HEK293 (cell line): ENCODE data around the gene IRAK1BP1.

Experiments used
- HOXA7 ChIP-seq: sonication (generic); formaldehyde crosslinking; IDR thresholded peaks from 2 replicates; pipeline ENCODE4 v1.8.1; 2022; ENCODE audit warnings: missing genetic modification reagents, borderline replicate concordance
- HOXD13 ChIP-seq: sonication (generic); formaldehyde crosslinking; IDR thresholded peaks from 2 replicates; pipeline ENCODE4 v1.8.0; 2022; ENCODE audit warnings: missing genetic modification reagents, borderline replicate concordance
- IKZF3 ChIP-seq: fragments of 450-650 bp; IDR thresholded peaks from 2 replicates; pipeline ENCODE4 v1.5.0; 2018; ENCODE audit warnings: missing biosample characterization, mild to moderate bottlenecking, missing genetic modification characterization, moderate library complexity
- OSR2 ChIP-seq: fragments of 450-650 bp; formaldehyde crosslinking; IDR thresholded peaks from 2 replicates; pipeline ENCODE4 v1.5.1; 2016; ENCODE audit warnings: missing biosample characterization, missing genetic modification characterization
- RBAK ChIP-seq: fragments of 450-650 bp; formaldehyde crosslinking; IDR thresholded peaks from 2 replicates; pipeline ENCODE4 v1.5.1; 2016; ENCODE audit warnings: missing biosample characterization, missing genetic modification characterization
- SALL2 ChIP-seq: fragments of 450-650 bp; formaldehyde crosslinking; IDR thresholded peaks from 2 replicates; pipeline ENCODE4 v1.5.0; 2017; ENCODE audit warnings: missing biosample characterization, mild to moderate bottlenecking, missing genetic modification characterization, borderline replicate concordance
- SCRT1 ChIP-seq: fragments of 450-650 bp; formaldehyde crosslinking; IDR thresholded peaks from 2 replicates; pipeline ENCODE4 v1.5.1; 2016; ENCODE audit warnings: missing biosample characterization, missing genetic modification characterization, borderline replicate concordance
- YY1 ChIP-seq: fragments of 450-650 bp; formaldehyde crosslinking; IDR thresholded peaks from 2 replicates; pipeline ENCODE4 v1.5.1; 2018; ENCODE audit warnings: missing biosample characterization, missing genetic modification characterization
- ZBTB20 ChIP-seq: fragments of 450-650 bp; formaldehyde crosslinking; IDR thresholded peaks from 2 replicates; pipeline ENCODE4 v1.5.1; 2016; ENCODE audit warnings: missing biosample characterization, missing genetic modification characterization
- ZBTB21 ChIP-seq: fragments of 450-650 bp; formaldehyde crosslinking; IDR thresholded peaks from 2 replicates; pipeline ENCODE4 v1.5.1; 2017; ENCODE audit warnings: missing biosample characterization, missing genetic modification characterization
- ZNF114 ChIP-seq: fragments of 450-650 bp; formaldehyde crosslinking; IDR thresholded peaks from 2 replicates; pipeline ENCODE4 v1.5.0; 2017; ENCODE audit warnings: missing biosample characterization, missing genetic modification characterization
- ZNF19 ChIP-seq: fragments of 450-650 bp; formaldehyde crosslinking; IDR thresholded peaks from 2 replicates; pipeline ENCODE4; 2016; ENCODE audit warnings: missing biosample characterization, missing genetic modification characterization, low read depth
- ZNF202 ChIP-seq: fragments of 450-650 bp; formaldehyde crosslinking; IDR thresholded peaks from 2 replicates; pipeline ENCODE4 v1.5.1; 2016; ENCODE audit warnings: missing biosample characterization, missing genetic modification characterization, borderline replicate concordance
- ZNF211 ChIP-seq: fragments of 450-650 bp; formaldehyde crosslinking; IDR thresholded peaks from 2 replicates; pipeline ENCODE4 v1.5.1; 2016; ENCODE audit warnings: low read depth, missing biosample characterization, missing genetic modification characterization
- ZNF324 ChIP-seq: fragments of 450-650 bp; formaldehyde crosslinking; IDR thresholded peaks from 2 replicates; pipeline ENCODE4 v1.5.1; 2016; ENCODE audit warnings: missing biosample characterization, missing genetic modification characterization
- ZNF341 ChIP-seq: fragments of 450-650 bp; formaldehyde crosslinking; IDR thresholded peaks from 2 replicates; pipeline ENCODE4; 2016; ENCODE audit warnings: low read depth, missing biosample characterization, missing genetic modification characterization
- ZNF48 ChIP-seq: fragments of 450-650 bp; formaldehyde crosslinking; IDR thresholded peaks from 2 replicates; pipeline ENCODE4 v1.5.1; 2016; ENCODE audit warnings: missing biosample characterization, missing genetic modification characterization
- ZNF530 ChIP-seq: fragments of 450-650 bp; formaldehyde crosslinking; IDR thresholded peaks from 2 replicates; pipeline ENCODE4 v1.5.1; 2016; ENCODE audit warnings: low read depth, missing biosample characterization, missing genetic modification characterization
- ZNF548 ChIP-seq: fragments of 450-650 bp; formaldehyde crosslinking; IDR thresholded peaks from 2 replicates; pipeline ENCODE4 v1.5.1; 2016; ENCODE audit warnings: missing biosample characterization, missing genetic modification characterization
- ZNF549 ChIP-seq: fragments of 450-650 bp; IDR thresholded peaks from 2 replicates; pipeline ENCODE4 v1.5.1; 2018; ENCODE audit warnings: missing biosample characterization, missing genetic modification characterization, mild to moderate bottlenecking, inconsistent platforms, moderate library complexity
- ZNF555 ChIP-seq: fragments of 450-650 bp; formaldehyde crosslinking; conservative IDR thresholded peaks from 2 replicates; pipeline ENCODE4 v1.5.1; 2017; ENCODE audit warnings: missing biosample characterization, mild to moderate bottlenecking, missing genetic modification characterization, inconsistent platforms
- ZNF558 ChIP-seq: fragments of 450-650 bp; formaldehyde crosslinking; IDR thresholded peaks from 2 replicates; pipeline ENCODE4 v1.5.1; 2016; ENCODE audit warnings: missing biosample characterization, missing genetic modification characterization
- ZNF626 ChIP-seq: fragments of 450-650 bp; sonication (Bioruptor Pico); formaldehyde crosslinking; IDR thresholded peaks from 2 replicates; pipeline ENCODE4 v1.5.1; 2018; ENCODE audit warnings: missing biosample characterization, missing genetic modification characterization, inconsistent platforms
- ZNF658 ChIP-seq: fragments of 450-650 bp; formaldehyde crosslinking; IDR thresholded peaks from 2 replicates; pipeline ENCODE4; 2016; ENCODE audit warnings: missing biosample characterization, missing genetic modification characterization
- ZNF701 ChIP-seq: fragments of 450-650 bp; formaldehyde crosslinking; IDR thresholded peaks from 2 replicates; pipeline ENCODE4 v1.5.1; 2016; ENCODE audit warnings: missing biosample characterization, missing genetic modification characterization
- ZNF707 ChIP-seq: fragments of 450-650 bp; formaldehyde crosslinking; IDR thresholded peaks from 2 replicates; pipeline ENCODE4 v1.5.1; 2016; ENCODE audit warnings: missing biosample characterization, missing genetic modification characterization
- ZNF785 ChIP-seq: fragments of 450-650 bp; formaldehyde crosslinking; IDR thresholded peaks from 2 replicates; pipeline ENCODE4 v1.5.1; 2016; ENCODE audit warnings: missing biosample characterization, missing genetic modification characterization
- ZSCAN23 ChIP-seq: fragments of 450-650 bp; formaldehyde crosslinking; IDR thresholded peaks from 2 replicates; pipeline ENCODE4 v1.5.1; 2016; ENCODE audit warnings: missing biosample characterization, missing genetic modification characterization
- TF ChIP-seq, protein P1 (sequence below): fragments of 450-650 bp; formaldehyde crosslinking; conservative IDR thresholded peaks from 2 replicates; pipeline ENCODE4 v1.5.1; 2016; ENCODE audit warnings: low read depth, missing biosample characterization, missing genetic modification characterization
- TF ChIP-seq, protein P2 (sequence below): fragments of 450-650 bp; formaldehyde crosslinking; IDR thresholded peaks from 2 replicates; pipeline ENCODE4 v1.5.1; 2016; ENCODE audit warnings: missing biosample characterization, missing genetic modification characterization, low read depth
- TF ChIP-seq, protein P3 (sequence below): fragments of 450-650 bp; formaldehyde crosslinking; IDR thresholded peaks from 2 replicates; pipeline ENCODE4 v1.5.0; 2017; ENCODE audit warnings: missing biosample characterization, missing genetic modification characterization, borderline replicate concordance
- TF ChIP-seq, protein P4 (sequence below): fragments of 450-650 bp; formaldehyde crosslinking; IDR thresholded peaks from 2 replicates; pipeline ENCODE4 v1.5.1; 2016; ENCODE audit warnings: missing biosample characterization, missing genetic modification characterization

IRAK1BP1 gene

DNA sequence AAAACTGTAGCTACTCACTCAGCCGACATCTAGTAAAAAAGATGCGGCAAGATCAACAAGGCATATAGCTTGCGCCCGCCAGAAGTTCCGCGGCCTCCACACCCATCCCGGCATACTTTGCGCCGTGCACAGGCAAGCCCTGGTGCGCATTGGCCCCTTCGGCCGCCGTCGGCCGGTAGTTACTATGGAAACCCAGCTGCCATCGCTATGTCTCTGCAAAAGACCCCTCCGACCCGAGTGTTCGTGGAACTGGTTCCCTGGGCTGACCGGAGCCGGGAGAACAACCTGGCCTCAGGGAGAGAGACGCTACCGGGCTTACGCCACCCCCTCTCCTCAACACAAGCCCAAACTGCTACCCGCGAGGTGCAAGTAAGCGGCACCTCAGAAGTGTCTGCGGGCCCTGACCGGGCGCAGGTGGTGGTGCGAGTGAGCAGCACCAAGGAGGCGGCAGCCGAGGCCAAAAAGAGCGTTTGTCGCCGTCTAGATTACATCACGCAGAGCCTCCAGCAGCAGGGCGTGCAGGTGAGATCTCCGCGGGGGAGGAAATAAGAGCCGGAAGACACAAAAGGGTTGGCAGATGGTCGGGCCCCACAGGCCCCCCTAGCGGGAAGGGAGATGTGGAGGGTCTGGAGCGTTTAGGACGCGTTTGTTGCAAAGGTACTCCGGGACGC lies at the start of gene IRAK1BP1 (continued):
- TF ChIP-seq ZBTB21 = no peak
- no peak for TF ChIP-seq SCRT1 (tag by site-specific recombination)
- TF ChIP-seq, protein P1, sequence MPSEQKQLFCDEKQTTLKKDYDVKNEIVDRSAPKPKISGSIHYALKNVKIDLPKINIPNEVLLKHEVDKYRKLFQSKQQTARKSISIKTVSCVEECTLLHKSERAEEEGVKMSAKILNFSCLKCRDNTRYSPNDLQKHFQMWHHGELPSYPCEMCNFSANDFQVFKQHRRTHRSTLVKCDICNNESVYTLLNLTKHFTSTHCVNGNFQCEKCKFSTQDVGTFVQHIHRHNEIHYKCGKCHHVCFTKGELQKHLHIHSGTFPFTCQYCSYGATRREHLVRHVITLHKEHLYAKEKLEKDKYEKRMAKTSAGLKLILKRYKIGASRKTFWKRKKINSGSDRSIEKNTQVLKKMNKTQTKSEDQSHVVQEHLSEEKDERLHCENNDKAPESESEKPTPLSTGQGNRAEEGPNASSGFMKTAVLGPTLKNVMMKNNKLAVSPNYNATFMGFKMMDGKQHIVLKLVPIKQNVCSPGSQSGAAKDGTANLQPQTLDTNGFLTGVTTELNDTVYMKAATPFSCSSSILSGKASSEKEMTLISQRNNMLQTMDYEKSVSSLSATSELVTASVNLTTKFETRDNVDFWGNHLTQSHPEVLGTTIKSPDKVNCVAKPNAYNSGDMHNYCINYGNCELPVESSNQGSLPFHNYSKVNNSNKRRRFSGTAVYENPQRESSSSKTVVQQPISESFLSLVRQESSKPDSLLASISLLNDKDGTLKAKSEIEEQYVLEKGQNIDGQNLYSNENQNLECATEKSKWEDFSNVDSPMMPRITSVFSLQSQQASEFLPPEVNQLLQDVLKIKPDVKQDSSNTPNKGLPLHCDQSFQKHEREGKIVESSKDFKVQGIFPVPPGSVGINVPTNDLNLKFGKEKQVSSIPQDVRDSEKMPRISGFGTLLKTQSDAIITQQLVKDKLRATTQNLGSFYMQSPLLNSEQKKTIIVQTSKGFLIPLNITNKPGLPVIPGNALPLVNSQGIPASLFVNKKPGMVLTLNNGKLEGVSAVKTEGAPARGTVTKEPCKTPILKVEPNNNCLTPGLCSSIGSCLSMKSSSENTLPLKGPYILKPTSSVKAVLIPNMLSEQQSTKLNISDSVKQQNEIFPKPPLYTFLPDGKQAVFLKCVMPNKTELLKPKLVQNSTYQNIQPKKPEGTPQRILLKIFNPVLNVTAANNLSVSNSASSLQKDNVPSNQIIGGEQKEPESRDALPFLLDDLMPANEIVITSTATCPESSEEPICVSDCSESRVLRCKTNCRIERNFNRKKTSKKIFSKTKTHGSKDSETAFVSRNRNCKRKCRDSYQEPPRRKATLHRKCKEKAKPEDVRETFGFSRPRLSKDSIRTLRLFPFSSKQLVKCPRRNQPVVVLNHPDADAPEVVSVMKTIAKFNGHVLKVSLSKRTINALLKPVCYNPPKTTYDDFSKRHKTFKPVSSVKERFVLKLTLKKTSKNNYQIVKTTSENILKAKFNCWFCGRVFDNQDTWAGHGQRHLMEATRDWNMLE = peak; percentile 40; the same call in 1 of the 2 replicates
- TF ChIP-seq ZNF114 (tag by site-specific recombination) = no peak
- peak; percentile 88 for TF ChIP-seq ZNF341 (tag by site-specific recombination)
- TF ChIP-seq, protein P2, sequence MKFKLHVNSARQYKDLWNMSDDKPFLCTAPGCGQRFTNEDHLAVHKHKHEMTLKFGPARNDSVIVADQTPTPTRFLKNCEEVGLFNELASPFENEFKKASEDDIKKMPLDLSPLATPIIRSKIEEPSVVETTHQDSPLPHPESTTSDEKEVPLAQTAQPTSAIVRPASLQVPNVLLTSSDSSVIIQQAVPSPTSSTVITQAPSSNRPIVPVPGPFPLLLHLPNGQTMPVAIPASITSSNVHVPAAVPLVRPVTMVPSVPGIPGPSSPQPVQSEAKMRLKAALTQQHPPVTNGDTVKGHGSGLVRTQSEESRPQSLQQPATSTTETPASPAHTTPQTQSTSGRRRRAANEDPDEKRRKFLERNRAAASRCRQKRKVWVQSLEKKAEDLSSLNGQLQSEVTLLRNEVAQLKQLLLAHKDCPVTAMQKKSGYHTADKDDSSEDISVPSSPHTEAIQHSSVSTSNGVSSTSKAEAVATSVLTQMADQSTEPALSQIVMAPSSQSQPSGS (tag by site-specific recombination) = peak; percentile 78
- no peak; the same call in 1 of the 2 replicates for TF ChIP-seq ZNF211 (tag by site-specific recombination)
- TF ChIP-seq ZNF558 = peak; percentile 17; the same call in 1 of the 2 replicates
- TF ChIP-seq RBAK = no peak
- TF ChIP-seq, protein P3, sequence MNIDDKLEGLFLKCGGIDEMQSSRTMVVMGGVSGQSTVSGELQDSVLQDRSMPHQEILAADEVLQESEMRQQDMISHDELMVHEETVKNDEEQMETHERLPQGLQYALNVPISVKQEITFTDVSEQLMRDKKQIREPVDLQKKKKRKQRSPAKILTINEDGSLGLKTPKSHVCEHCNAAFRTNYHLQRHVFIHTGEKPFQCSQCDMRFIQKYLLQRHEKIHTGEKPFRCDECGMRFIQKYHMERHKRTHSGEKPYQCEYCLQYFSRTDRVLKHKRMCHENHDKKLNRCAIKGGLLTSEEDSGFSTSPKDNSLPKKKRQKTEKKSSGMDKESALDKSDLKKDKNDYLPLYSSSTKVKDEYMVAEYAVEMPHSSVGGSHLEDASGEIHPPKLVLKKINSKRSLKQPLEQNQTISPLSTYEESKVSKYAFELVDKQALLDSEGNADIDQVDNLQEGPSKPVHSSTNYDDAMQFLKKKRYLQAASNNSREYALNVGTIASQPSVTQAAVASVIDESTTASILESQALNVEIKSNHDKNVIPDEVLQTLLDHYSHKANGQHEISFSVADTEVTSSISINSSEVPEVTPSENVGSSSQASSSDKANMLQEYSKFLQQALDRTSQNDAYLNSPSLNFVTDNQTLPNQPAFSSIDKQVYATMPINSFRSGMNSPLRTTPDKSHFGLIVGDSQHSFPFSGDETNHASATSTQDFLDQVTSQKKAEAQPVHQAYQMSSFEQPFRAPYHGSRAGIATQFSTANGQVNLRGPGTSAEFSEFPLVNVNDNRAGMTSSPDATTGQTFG (tag by site-specific recombination) = no peak
- no peak for TF ChIP-seq HOXA7 (CRISPR knock-in tag)
- TF ChIP-seq ZNF202 (tag by site-specific recombination) = 0 out of 2 replicates have a peak, but pooled peaks have one; percentile 58
- no peak; the same call in 1 of the 2 replicates for TF ChIP-seq ZNF48 (tag by site-specific recombination)
- TF ChIP-seq ZBTB20 (tag by site-specific recombination) = peak; percentile 88
- TF ChIP-seq HOXD13 (CRISPR knock-in tag) = no peak
- peak; percentile 83; the same call in 1 of the 2 replicates for TF ChIP-seq ZNF324 (tag by site-specific recombination)
- no peak for TF ChIP-seq ZNF785 (tag by site-specific recombination)
- TF ChIP-seq ZNF549 (tag by site-specific recombination) = no peak
- no peak for TF ChIP-seq ZNF626
- no peak for TF ChIP-seq ZNF701 (tag by site-specific recombination)
- no peak for TF ChIP-seq ZNF555 (tag by site-specific recombination)
- TF ChIP-seq ZNF707 (tag by site-specific recombination) = no peak
- no peak for TF ChIP-seq ZNF530 (tag by site-specific recombination)
- no peak for TF ChIP-seq ZNF658 (tag by site-specific recombination)
- TF ChIP-seq, protein P4, sequence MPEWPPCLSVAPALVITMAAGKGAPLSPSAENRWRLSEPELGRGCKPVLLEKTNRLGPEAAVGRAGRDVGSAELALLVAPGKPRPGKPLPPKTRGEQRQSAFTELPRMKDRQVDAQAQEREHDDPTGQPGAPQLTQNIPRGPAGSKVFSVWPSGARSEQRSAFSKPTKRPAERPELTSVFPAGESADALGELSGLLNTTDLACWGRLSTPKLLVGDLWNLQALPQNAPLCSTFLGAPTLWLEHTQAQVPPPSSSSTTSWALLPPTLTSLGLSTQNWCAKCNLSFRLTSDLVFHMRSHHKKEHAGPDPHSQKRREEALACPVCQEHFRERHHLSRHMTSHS (tag by site-specific recombination) = no peak
- TF ChIP-seq OSR2 (tag by site-specific recombination) = no peak
- peak; percentile 40; the same call in 1 of the 2 replicates for TF ChIP-seq IKZF3 (tag by site-specific recombination)
- TF ChIP-seq ZNF548 (tag by site-specific recombination) = no peak
- peak; percentile 35; the same call in 1 of the 2 replicates for TF ChIP-seq YY1
- no peak for TF ChIP-seq ZSCAN23
- no peak for TF ChIP-seq SALL2 (tag by site-specific recombination)
- TF ChIP-seq ZNF19 = peak; percentile 39; the same call in 1 of the 2 replicates
